Keratinocyte (primary cell): ENCODE measurements around the gene ADGRF5. TPM values are rescaled to one million over a fixed set of nuclear protein-coding genes. Genes with fewer than 3 reads are reported as not detected.

ENCODE experiments used
- DNase-seq: peaks from one replicate; pipeline ENCODE4 v3.0.0-alpha.2; 2011; ENCODE audit warnings: low read depth, missing footprints, low spot score
- FAIRE-seq: peaks from 2 replicates; lab custom pipeline; 2011; peaks lifted over from hg19 to GRCh38; lab: Jason Lieb, UNC
- H2AFZ ChIP-seq: 2 replicates; pipeline ENCODE4 v1.6.0; 2012; ENCODE audit warnings: low read length, control low read depth, inconsistent platforms; ENCODE audit not compliant: control insufficient read depth
- H3K27ac ChIP-seq: 2 replicates; pipeline ENCODE4 v1.5.1; 2011; ENCODE audit warnings: low read length; ENCODE audit not compliant: control insufficient read depth, insufficient read depth
- H3K27me3 ChIP-seq: 3 replicates; pipeline ENCODE4 v1.6.0; 2011; ENCODE audit warnings: low read length; ENCODE audit not compliant: control insufficient read depth, insufficient read depth; ENCODE audit errors: extremely low read depth
- H3K36me3 ChIP-seq, 2 experiments: 2 replicates in 1 of 2; 3 replicates in 1 of 2; pipeline ENCODE4 v1.5.1; 2011; ENCODE audit warnings: low read length in 2 of 2, mild to moderate bottlenecking in 1 of 2; ENCODE audit not compliant: control insufficient read depth in 2 of 2, insufficient read depth in 2 of 2; ENCODE audit errors: extremely low read depth in 1 of 2
- H3K4me1 ChIP-seq: 3 replicates; pipeline ENCODE4 v1.5.1; 2011; ENCODE audit warnings: low read length; ENCODE audit not compliant: control insufficient read depth, insufficient read depth; ENCODE audit errors: extremely low read depth
- H3K4me2 ChIP-seq: 3 replicates; pipeline ENCODE4 v1.6.0; 2011; ENCODE audit warnings: low read depth, low read length; ENCODE audit not compliant: control insufficient read depth, insufficient read depth; ENCODE audit errors: extremely low read depth
- H3K4me3 ChIP-seq, 3 experiments: fragments of 200-600 bp in 1 of 3; sonication (generic) in 1 of 3; 2 replicates in 2 of 3; 3 replicates in 1 of 3; pipeline ENCODE4 v1.5.1; 2011 to 2016; ENCODE audit warnings: low read length in 3 of 3, mild to moderate bottlenecking in 3 of 3, control low read depth in 2 of 3, inconsistent platforms in 1 of 3, low read depth in 1 of 3, mixed read lengths in 1 of 3, mixed run types in 1 of 3, moderate library complexity in 1 of 3; ENCODE audit not compliant: control insufficient read depth in 2 of 3, insufficient read depth in 2 of 3; ENCODE audit errors: extremely low read depth in 1 of 3
- H3K79me2 ChIP-seq: 2 replicates; pipeline ENCODE4 v1.6.0; 2012; ENCODE audit warnings: low read length; ENCODE audit not compliant: control insufficient read depth, insufficient read depth
- H3K9ac ChIP-seq: 3 replicates; pipeline ENCODE4 v1.6.0; 2011; ENCODE audit warnings: low read length; ENCODE audit not compliant: control insufficient read depth, insufficient read depth; ENCODE audit errors: extremely low read depth
- H3K9me1 ChIP-seq: 3 replicates; pipeline ENCODE4 v1.6.0; 2011; ENCODE audit warnings: low read length; ENCODE audit not compliant: control insufficient read depth, insufficient read depth; ENCODE audit errors: extremely low read depth
- H3K9me3 ChIP-seq: 2 replicates; pipeline ENCODE4 v1.5.1; 2012; ENCODE audit warnings: low read depth, low read length; ENCODE audit not compliant: control insufficient read depth
- H4K20me1 ChIP-seq: 3 replicates; pipeline ENCODE4 v1.6.0; 2011; ENCODE audit warnings: low read length; ENCODE audit not compliant: control insufficient read depth, insufficient read depth; ENCODE audit errors: extremely low read depth
- CTCF ChIP-seq, 3 experiments: IDR thresholded peaks in 1 of 3; conservative IDR thresholded peaks in 1 of 3; optimal IDR thresholded peaks in 1 of 3; 2 replicates in 2 of 3; 3 replicates in 1 of 3; pipeline versions ENCODE3 to v1.5.1; 2011; ENCODE audit warnings: low read length in 3 of 3, mild to moderate bottlenecking in 3 of 3, moderate library complexity in 2 of 3, control low read depth in 1 of 3, inconsistent platforms in 1 of 3; ENCODE audit not compliant: insufficient read depth in 2 of 3; ENCODE audit errors: extremely low read depth in 1 of 3
- EZH2 ChIP-seq: IDR thresholded peaks from one replicate; pipeline ENCODE4 v1.6.1; 2012; ENCODE audit warnings: inconsistent platforms, mild to moderate bottlenecking, low read length, moderate library complexity
- dilution Hi-C: fragments of 300-500 bp; cut with MboI; formaldehyde crosslinking; loops from one replicate; pipeline ENCODE4 v1.7.0; 2020; ENCODE audit warnings: low sequenced_read_pairs; ENCODE audit not compliant: extremely low pct_ligation_motif_present
- polyA plus RNA-seq, 5 experiments: library from polyadenylated mRNA; depleted of rRNA in 3 of 5; stranded (reverse) in 3 of 5; stranded (forward) in 1 of 5; unstranded in 1 of 5; fragments of >200 nt; gene quantifications; 1 replicate in 1 of 5; 2 replicates in 3 of 5; 3 replicates in 1 of 5; pipeline versions ENCODE4 v1.2.1 to v1.2.3, GENCODE V29; 2011 to 2012; ENCODE audit warnings: missing spikeins in 2 of 5, low read depth in 1 of 5, low replicate concordance in 1 of 5

Gene ADGRF5
- polyA plus RNA-seq, 1 donor (not counting 4 experiments of a cell fraction or from before 2014, with no cell fraction given): not detected

DNA sequence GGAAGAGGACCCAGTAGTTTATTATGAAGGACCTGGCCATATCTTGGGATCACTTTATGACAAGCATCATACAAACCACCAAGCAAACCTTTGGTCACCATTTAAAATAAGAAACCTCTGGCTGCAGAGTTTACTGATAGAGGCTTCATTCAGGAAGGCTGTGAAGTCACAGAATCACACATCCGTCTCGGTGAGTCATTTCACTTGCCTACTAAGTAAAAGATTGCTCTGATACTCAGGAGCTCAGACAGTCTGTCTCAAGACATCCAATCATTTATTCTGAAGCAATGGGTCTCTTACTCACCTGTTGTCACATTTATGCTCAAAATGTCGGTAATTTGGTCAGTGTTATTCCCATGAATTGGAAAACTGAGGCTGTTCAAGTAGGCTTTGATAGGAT lies 33.7 kb downstream of the ADGRF5 start:
- Histone ChIP-seq H3K27me3 (no peaks in the 10 kb centered on the region), H3K9ac (no peak overlapping the region), H3K4me2 (no peak overlapping the region), H2AFZ (no peak overlapping the region), H3K27ac (no peak overlapping the region), H3K9me1 (no peaks in the 10 kb centered on the region), H3K79me2 (no peaks in the 10 kb centered on the region), H4K20me1 (no peaks in the 10 kb centered on the region), H3K9me3 (no peaks in the 10 kb centered on the region), H3K4me1 (no peaks in the 10 kb centered on the region), H3K4me3 (no peak overlapping the region), H3K36me3 (no peaks in the 10 kb centered on the region)
- TF ChIP-seq EZH2: no peak
- TF ChIP-seq CTCF (optimal IDR thresholded peaks at IDR 0.05 in 1 of 3, IDR thresholded peaks at IDR 0.05 in 1 of 3, conservative IDR thresholded peaks at IDR 0.05 in 1 of 3; ENCODE audit: extremely low read depth in 1 of 3, insufficient read depth in 2 of 3, low read length in 3 of 3): no peak
- FAIRE-seq: peak; percentile 71
- no peak for DNase-seq
- dilution Hi-C loops: no loop called here

DNA sequence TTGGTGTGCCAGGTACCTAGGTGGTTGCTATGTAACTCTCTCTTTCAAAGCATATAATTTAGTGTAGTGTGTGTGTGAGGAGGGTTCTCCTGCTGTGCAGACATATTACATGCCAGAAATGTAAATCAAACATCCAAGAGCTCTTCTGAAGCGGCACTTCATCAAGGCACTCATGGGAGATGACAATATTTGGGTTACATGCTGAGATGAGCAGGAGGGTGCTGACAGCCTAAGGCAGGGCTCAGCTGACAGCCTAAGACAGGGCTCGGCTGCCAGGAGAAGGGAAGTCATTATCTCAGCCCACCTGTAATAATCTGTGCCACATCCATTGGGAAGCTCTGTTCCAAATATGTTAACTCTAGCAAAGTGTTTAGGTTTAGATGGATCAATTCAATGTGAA lies 39.1 kb downstream of the ADGRF5 start:
- H3K36me3 ChIP-seq: no peaks in the 10 kb centered on the region
- no peaks in the 10 kb centered on the region for H3K79me2 ChIP-seq
- no peak overlapping the region for H3K4me2 ChIP-seq
- no peak overlapping the region for H2AFZ ChIP-seq
- no peak overlapping the region for H3K4me3 ChIP-seq
- no peak overlapping the region for H3K27ac ChIP-seq
- no peaks in the 10 kb centered on the region for H3K4me1 ChIP-seq
- no peaks in the 10 kb centered on the region for H3K9me1 ChIP-seq
- DNase-seq: no peak
- no peaks in the 10 kb centered on the region for H3K9me3 ChIP-seq
- H3K27me3 ChIP-seq: no peaks in the 10 kb centered on the region
- no peak overlapping the region for H3K9ac ChIP-seq
- dilution Hi-C loops: no loop called here
- TF ChIP-seq CTCF (optimal IDR thresholded peaks at IDR 0.05 in 1 of 3, IDR thresholded peaks at IDR 0.05 in 1 of 3, conservative IDR thresholded peaks at IDR 0.05 in 1 of 3; ENCODE audit: extremely low read depth in 1 of 3, insufficient read depth in 2 of 3, low read length in 3 of 3) (no peak), EZH2 (no peak)
- H4K20me1 ChIP-seq: no peaks in the 10 kb centered on the region
- FAIRE-seq: no peak
